GM18505 (cell line): ENCODE results near the gene CHMP4B.

Experiments
- ATAC-seq: cut with Tn5 transposase; IDR thresholded peaks from one replicate; pipeline ENCODE4 v1.9.1; 2021; ENCODE audit not compliant: unreplicated experiment
- POLR2A ChIP-seq: IDR thresholded peaks from 4 replicates; pipeline ENCODE4 v1.6.1; 2011; ENCODE audit warnings: borderline replicate concordance; ENCODE audit not compliant: insufficient read depth, insufficient read length; ENCODE audit errors: extremely low read depth

Gene CHMP4B

GRCh38 chr20:33822991-33823390 is 11.8 kb downstream of the CHMP4B start:
- TF ChIP-seq POLR2A, result no peak
- ATAC-seq, result no peak

GRCh38 chr20:33824852-33825251 is 13.7 kb downstream of the CHMP4B start:
- no peak for TF ChIP-seq POLR2A
- ATAC-seq, result no peak

DNA sequence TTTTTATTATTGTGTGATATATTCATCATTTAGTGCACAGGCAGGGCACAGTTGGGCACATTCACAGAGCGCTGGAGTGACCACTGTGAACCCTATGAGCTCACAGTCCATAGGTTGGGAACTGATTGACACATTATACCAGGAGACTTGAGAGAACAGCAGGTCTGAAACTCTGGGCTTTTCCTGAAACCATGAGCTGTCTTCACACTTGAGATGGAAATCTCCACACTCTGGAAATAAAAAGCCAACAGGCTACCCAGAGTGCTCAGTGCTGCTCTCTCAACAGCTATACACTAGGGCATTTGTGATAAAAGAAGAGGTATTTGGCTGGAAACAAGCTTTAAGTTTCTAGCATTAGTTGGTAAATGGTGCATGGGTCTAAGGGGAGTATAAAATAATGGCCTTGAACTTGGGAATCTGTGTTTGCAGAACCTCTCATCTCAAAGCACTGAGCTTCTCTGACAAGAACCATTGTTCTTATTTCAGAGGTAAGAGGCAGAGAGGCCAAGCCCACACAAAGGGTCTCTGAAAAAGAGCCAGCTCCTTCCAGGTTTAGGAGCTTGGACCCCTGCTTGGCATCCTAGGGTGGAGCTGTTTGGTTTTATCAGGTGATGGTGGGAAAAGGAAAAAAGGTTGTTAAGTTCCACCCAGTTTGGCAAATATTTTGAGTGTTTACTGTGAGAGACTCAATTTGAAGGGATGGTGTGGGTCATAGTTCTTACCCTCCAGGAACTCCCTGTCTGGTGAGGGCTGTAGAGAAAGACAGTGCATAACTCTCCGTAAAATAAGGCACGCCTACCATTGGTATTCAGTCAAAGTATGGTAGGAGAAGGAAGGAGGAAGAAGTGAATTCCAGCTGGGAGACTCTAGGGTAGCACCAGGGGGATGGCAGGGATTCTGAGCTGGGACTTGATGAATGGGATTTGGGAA is 14.5 kb downstream of the CHMP4B start:
- no peak for ATAC-seq
- TF ChIP-seq POLR2A, result no peak

DNA sequence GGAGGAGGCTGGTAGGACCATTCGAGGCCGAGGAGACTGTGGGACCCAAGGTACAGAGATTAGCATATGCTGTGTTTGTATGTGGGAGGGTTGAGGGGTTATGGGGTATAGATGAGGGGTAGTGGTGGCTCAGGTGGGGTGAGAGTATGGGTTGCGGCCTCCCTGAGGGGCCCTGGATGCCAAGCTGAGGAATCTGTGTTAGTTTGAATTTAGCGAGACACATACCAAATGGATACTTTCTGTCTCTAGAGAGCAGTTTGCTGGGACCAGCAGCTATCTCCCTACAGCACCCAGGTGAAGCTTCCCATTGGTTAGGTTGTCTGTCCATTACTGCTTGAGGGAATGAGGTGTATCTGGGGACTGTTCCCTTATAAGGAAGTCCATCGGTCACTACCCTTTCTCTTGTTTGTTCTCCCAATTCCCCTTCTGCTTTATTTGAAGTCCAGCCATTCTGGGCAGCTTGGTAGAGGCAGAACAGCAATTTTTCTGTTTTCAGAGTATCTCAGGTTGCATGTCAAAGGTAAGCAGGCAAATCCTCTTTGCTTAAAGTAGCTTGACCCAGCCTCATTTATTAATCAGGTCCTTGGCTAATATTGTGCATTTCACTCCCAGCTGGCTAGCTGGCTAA is 15.2 kb downstream of the CHMP4B start:
- ATAC-seq, result no peak
- TF ChIP-seq POLR2A, result no peak

GRCh38 chr20:33827109-33827508 is 16.0 kb downstream of the CHMP4B start:
- ATAC-seq, result no peak
- no peak for TF ChIP-seq POLR2A

- ATAC-seq, result no peak
These were observed 16.6 kb downstream of the CHMP4B start for GRCh38 chr20:33827634-33828325.

DNA sequence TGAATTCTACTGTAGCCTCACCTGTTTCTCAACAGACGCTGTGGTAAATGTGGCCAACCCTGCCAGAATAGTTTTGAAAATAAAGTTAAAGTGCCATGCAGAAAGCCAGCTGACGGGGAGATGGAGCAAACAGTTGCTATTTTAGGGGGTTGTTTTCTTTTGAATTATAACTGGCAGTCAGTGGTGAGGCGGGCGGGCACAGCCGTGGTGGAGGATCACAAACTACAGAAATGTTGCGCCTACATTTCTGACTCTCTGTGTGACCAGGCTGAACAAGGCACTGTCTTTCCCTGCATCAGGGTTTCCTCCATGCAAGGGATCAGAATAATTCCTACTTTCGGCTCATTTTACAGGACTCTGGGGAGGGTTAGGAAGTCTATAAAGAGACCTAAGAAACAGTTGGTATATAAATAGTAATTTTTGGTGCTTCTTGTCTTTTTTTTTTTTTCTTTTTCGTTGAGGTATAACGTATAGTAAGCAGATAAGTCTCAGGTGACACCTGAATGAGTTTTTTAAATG is 17.2 kb downstream of the CHMP4B start:
- no peak for ATAC-seq
- TF ChIP-seq POLR2A, result no peak

More at GRCh38 chr20:33827634-33828325, 16.6 kb downstream of the CHMP4B start:
- no peak for TF ChIP-seq POLR2A

GRCh38 chr20:33828967-33829560 is 17.9 kb downstream of the CHMP4B start:
- no peak for TF ChIP-seq POLR2A

DNA sequence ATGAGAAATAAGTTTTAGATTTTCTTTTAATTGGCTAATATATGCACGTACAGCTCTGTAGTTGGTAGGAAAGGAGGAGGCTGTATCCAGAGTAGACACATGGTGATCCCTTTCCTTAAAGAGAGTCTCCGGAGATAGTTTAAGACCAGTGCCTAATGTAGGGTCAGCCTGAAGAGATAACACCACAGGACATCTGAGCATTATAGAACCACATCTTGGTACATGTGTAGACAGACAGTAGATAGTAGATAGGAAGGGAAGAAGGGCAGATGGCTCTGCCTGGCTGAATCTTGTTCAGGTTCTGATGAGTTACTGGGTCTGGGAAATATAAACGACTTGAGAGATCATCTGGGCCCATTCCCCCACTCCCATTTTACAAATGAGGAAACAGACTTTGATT is 18.5 kb downstream of the CHMP4B start:
- TF ChIP-seq POLR2A, result no peak

More at GRCh38 chr20:33828967-33829560, 17.9 kb downstream of the CHMP4B start:
- ATAC-seq, result no peak

GRCh38 chr20:33830371-33830770 is 19.2 kb downstream of the CHMP4B start:
- ATAC-seq, result no peak
- no peak for TF ChIP-seq POLR2A

More for the DNA sequence above, 18.5 kb downstream of the CHMP4B start:
- ATAC-seq, result no peak

DNA sequence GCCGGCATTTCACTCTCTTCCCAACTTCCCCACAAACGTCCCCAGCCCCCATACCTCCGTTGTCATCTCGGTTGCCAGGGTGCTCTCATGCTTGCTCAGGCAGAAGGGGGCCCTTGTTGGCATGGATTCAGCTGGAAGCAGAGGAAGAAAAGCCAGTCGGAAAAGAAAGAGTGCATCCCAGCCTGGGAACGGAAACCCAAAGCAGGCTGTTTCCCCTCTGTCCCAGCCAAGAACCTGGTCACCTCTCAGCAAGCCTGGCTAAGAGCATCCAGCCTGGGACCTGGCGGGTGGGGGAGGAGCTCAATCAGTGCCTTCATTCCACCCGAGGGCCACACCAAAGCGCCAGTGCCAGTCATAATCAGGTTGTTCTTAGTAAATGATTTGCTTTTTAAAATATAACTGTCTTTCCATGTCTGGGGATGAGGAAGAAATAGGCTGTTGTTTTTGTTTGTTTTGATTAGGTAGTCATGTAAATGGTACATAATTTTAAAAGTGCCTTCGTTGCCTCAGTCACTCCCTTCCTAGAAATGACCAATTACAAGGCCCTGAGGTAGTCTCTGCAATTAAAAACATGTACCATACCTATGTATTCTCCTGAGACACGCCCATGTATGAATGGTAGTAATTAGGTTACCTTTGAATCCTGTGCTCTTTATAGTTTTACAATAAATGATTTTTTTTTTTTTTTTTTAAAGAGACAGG is 21.1 kb downstream of the CHMP4B start:
- ATAC-seq, result no peak

DNA sequence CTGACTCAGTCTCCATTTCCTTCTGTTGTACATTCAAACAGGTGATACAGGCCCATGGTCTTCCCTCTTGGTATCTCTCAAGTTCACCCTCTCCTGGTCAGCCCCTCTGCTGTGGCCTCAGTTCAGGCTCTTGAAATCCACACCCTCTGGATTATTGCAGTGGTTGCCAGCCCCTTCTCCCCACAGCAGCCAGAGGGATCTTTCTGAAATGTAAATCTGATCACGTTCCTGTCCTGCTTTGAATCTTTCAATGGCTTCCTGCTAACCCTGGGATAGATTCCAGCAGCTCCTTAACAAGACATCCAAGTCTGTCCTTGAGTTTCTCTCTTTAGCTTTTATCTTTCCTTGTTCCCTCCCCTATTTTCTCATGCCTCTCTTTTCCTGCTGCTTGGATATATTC is 22.2 kb downstream of the CHMP4B start:
- no peak for ATAC-seq
- no peak for TF ChIP-seq POLR2A

More for the DNA sequence above, 21.1 kb downstream of the CHMP4B start:
- no peak for TF ChIP-seq POLR2A

DNA sequence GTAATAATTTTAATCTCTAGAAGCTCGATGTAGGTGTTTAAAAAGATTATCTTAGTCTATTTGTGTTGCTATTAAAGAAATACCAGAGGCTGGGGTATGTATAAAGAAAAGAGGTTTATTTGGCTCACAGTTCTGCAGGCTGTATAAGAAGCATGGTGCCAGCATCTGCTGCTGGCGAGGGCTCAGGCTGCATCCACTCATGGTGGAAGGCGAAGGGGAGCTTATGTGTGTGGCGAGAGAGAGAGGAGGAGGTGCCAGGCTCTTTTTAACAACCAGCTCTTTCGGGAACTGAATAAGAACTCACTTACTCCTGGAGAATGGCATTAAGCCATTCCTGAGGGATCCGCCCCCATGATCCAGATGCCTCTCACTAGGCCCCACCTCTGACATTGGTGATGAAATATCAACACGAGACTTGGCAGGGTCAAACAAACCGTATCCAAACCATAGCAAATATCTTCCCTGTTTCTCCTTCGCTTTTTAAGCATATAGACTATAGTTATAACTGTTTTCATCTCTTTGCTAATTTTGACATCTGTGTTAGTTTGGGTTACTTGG is 24.5 kb downstream of the CHMP4B start:
- TF ChIP-seq POLR2A, result no peak
- ATAC-seq, result no peak

- no peak for ATAC-seq
- no peak for TF ChIP-seq POLR2A
These were observed 25.1 kb downstream of the CHMP4B start for GRCh38 chr20:33836277-33836676.
